Activated CD8-positive, alpha-beta memory T cell treated with anti-CD3 and anti-CD28 coated beads, Interleukin-2, amount 50 U/mL, for 48 hours (primary cell): Measurements from ENCODE around the gene MYO5B.

Experiments used
- DNase-seq: peaks from one replicate; pipeline ENCODE4 v3.0.0-alpha.2; 2020

The MYO5B gene

DNA sequence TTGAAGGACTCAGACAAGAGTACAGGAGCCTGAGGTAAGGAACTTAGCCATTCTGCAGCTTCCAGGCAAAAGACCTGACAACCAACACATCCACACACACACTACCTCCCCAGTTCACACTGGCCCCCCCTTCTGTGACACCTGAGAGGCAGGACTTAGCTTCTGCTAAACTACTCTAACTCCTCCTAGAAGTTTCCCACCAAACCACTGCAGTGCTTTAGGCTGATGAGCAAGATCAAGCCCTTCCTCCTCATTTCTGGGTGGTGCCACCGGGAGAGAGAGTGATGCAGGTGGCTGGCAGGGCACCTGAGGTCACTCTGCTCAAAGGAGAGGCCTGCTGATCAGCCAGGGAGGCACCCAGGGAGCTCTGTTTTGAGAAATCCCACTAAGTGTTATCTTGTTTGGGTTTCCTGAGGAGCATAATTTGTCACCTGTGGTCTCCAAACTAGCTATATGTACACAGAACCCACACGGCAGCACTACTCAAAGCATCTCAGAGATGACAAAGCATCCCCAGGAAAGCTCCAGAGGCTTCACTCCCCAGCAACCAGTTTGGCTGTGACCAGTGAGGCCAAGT lies 188.4 kb downstream of the MYO5B start:
- no peak for DNase-seq

DNA sequence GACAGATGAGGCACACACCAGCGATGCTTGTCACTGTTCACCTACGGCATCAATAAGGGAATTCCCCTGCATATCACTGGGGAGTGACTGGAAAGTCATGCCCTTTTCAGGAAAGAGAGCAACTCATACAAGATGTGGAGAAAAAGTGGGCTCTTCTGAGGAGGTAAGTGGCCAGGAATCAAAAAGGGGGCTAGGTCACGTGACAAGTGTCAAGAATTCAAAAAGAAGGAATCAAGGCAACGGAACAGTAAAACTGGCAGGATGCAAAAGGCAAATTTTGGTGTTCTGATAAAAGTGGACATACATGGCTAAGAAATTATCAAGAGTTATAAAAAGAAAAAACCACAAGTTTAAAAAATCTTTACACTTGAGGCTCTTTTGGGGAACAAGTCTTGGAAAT lies 190.9 kb downstream of the MYO5B start:
- DNase-seq, result no peak

- DNase-seq, result no peak
These were observed 192.2 kb downstream of the MYO5B start for GRCh38 chr18:50002781-50003180.

DNA sequence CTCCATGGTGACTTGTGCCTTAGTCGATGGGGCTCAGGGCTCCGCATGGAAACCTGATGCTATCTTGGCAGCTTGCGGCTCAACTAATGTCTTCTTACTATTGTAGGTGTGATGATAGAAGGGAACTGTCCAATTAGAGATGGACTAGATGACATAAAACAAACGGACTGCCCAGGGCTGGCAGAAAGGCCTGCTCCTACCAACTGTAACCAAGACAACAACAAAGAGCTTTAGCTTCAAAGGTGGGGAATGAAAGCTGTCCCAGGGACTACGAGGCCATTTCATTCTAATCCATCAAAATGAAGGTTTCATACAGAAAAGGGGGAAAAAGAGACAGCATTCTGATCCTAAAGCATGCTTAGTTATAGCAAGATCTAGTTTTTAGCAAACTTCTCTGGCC lies 194.7 kb downstream of the MYO5B start:
- DNase-seq, result no peak

DNA sequence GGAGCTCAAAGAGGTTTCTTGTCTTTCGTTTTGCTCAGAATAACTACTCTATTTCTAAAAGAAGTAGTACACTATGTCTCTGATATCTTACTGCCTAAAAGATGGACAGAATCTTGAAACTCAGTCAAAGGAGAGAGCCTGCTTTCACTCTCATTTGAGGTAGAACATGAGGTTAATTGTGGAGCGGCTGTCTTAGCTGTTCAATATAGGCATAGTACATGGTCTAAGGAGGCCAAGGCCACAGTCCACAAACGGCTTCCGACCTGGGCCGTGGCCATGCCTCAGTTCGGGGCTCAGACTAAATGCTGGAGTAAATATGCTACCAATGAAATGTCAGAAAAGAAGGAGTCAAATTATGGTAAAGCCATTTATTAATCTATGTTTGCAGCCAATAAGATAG lies 195.8 kb downstream of the MYO5B start:
- no peak for DNase-seq

- DNase-seq, result no peak
These were observed 197.4 kb downstream of the MYO5B start for GRCh38 chr18:49997558-49997957.

GRCh38 chr18:49994410-49994809 lies 200.5 kb downstream of the MYO5B start:
- no peak for DNase-seq

DNA sequence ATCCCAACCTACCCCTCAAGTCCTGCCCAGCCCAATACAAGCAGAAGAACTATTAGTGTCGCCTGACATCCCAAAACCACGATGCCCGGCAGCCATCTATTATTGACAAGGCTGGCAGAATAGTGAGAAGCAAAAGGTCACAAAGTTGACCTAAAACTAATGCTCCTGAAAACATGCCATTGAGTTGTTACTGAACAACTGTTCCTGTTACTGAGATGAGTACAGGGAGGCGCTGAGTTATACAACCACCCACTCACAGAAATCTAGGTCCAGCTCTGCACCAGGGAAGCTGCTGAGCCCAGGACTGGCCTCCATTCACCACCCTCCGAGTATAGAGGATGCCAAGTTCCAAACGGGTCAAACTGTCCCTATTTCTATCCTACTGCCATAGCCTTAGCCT lies 201.6 kb downstream of the MYO5B start:
- DNase-seq, result no peak

DNA sequence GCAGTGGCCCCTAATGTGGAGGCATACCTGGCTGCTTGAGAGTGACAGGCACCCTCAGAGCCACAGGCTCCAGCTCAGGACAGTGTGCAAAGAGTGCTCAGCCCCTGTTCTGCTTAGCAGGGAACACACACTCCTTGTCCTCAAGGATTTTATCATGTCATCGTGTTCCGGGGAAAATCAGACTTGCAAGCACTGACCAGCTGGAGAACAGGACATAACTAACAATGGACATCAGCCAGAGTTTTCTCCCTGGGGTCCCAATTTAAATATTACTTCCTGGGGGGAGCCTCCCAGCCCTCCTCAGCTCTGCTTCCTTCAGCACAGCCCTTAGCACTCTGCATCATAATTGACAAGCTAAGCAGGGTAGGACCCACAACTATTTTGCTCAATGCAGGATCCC lies 206.2 kb downstream of the MYO5B start:
- DNase-seq, result no peak

GRCh38 chr18:49988101-49988500 lies 206.8 kb downstream of the MYO5B start:
- DNase-seq, result no peak

DNA sequence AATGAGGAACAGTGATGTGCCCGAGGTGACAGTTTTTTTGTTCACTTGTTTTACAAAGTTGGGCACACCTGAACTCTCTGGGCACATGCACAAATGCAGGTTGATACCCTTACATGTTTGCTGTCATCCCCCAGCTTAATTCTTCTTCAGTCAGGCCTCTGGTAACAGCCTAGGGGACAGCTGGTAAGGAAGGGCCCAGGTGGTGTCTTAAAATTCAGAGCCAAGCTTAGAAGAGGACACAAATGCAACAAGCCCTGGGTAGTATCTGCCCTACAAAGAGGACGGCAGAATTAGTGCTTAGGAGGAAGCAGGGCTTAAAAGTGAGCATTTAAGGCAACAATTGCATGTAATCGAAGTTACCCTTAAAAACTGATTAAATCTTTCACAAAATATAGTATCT lies 209.7 kb downstream of the MYO5B start:
- DNase-seq, result no peak

GRCh38 chr18:49980896-49981295 lies 214.1 kb downstream of the MYO5B start:
- DNase-seq, result no peak

DNA sequence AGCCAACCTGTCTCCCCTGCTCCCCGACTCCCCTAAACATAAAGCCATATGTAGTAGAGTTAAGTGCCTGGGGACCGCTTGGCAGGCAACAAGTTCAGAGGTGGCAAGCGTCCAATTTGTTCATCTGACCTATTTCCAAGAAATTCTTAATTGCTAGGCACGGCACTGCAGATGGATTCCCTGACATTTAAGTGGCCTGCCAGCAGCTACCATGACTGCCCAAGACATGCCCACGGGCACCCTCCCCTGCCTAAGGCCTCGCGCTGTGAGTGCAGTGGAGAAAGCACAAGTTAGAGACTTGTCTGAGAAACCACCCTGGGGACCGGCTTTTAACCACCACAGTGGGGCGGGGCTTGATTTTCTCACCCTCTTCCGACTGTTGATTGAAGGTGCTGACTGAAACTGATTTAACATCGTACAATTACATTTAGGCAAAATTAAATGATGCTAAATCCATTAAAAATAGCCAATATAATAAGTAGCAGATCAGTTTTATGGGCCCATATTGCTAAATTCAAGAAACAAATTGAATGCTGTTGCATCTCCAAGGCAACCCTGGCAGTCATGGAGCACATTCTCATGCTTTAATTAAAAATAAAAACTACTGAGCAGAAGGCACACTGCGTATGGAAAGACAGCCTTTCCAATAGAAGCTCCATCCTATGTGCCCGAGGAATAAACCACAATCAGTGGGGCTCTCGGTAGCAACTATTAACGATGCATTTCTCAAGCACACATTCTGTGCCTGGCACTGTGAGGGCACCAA lies 218.0 kb downstream of the MYO5B start:
- DNase-seq, result no peak

DNA sequence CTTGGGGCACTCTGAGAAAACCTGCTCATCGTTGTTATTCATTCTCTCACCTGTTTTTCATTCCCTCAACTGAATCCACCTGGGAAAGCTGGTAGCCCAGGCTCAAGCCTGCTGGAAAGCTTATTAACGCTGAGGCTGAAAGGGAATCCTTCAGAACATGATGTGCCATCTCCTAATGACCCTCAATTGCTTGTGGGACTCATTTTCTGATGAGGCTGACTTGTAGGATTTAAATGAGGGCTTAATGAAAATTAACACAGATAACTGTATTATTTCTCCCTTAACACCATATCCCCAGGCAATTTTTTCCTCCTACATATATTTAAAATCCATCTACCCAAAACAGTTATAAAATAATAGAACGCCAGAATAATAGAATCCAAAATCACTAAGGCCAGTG lies 218.9 kb downstream of the MYO5B start:
- no peak for DNase-seq

- no peak for DNase-seq
These were observed 220.9 kb downstream of the MYO5B start for GRCh38 chr18:49974079-49974478.

GRCh38 chr18:49973592-49973991 lies 221.4 kb downstream of the MYO5B start:
- no peak for DNase-seq

DNA sequence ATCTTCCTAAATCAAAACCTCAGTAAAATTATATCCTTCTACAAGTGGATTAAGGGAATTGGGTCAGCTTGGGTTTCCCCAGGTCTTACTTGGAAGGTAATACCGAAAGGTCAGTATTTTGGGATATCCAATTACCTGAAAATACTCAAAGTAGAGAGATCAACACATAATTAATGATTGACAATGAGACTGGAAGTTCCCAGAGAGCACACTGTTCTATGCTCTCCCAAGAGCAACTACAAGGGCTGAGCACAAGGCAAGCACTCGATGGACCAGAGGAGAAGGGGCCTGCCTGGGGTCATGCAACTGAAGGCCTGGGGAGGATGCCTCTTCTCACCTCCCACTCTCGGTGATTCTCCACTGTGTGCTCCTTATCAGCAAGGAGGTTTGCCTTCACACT lies 222.4 kb downstream of the MYO5B start:
- DNase-seq, result no peak

DNA sequence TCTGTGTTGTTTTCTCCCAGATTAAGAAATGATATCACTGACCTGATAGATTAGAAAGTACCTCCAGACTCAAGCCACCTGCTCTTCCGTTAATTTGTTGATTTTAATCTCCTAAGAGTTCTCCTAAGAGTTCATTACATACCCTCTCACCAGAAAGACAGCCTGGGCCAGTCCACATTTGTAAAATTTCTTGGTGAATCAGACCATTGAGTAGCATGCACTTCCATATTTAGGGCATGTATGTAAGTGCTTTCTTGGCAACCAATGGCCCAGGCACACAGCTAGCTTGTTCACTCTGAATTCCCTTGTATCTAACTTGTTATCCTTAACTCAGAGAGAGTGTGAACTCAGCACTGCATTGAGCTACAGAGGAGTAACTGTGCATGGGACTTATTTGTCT lies 223.5 kb downstream of the MYO5B start:
- DNase-seq, result no peak

- no peak for DNase-seq
These were observed 224.6 kb downstream of the MYO5B start for GRCh38 chr18:49970319-49970718.

DNA sequence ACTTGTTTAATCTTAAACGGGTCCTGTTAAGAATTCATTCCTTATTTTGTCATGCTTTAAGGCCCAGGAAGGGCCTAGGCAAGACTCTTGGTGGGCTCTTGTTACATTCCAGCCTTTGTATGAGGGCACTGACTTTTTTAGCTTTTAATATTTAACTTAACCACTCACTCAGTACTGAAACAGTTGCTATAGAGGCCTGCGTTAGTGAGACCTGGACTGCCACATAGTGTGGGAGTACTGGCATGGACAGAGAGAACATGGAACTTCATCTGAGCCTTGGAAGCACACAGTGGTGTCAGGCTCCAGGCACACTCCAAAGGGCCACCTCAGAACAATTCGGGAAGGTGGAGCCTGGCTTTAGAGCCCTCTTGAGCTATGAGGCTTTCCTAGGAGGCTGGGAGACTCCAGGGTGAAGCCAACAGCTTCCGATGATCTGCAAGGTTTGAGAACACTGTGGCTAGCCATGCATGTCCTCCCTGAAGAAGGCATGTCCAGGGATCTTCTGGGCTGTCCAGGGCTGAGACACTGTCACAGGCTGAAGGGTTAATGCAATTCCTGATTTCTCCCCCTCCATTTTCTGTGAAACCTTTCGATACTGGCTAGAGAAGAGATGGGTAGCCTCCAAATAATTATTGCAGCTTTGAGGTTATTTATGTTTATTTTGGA lies 226.2 kb downstream of the MYO5B start:
- no peak for DNase-seq

- DNase-seq, result no peak
These were observed 227.2 kb downstream of the MYO5B start for GRCh38 chr18:49967636-49968313.

GRCh38 chr18:49967171-49967570 lies 227.8 kb downstream of the MYO5B start:
- no peak for DNase-seq

- DNase-seq, result no peak
These were observed 228.9 kb downstream of the MYO5B start for GRCh38 chr18:49966090-49966489.

GRCh38 chr18:49963217-49963616 lies 231.7 kb downstream of the MYO5B start:
- no peak for DNase-seq
